ENCODE data around the gene ERCC6L2. TPM values are rescaled to one million over a fixed set of nuclear protein-coding genes. Genes with fewer than 3 reads are reported as not detected.
A peak's percentile ranks its signal among the peaks of the same experiment; 100 is the strongest.

The ERCC6L2 gene
- total RNA-seq, 1 donor from 2014 or later, result 70.1 TPM

- DNase-seq, result no peak
Observed at GRCh38 chr9:95864852-95865580, 10.5 kb upstream of the ERCC6L2 start.

GRCh38 chr9:95870352-95870751 lies 5.1 kb upstream of the ERCC6L2 start:
- DNase-seq, result no peak

- DNase-seq, result no peak
Observed at GRCh38 chr9:95870906-95871305, 4.6 kb upstream of the ERCC6L2 start.

- DNase-seq, result peak; percentile 30
Observed at GRCh38 chr9:95874303-95874988, 1.0 kb upstream of the ERCC6L2 start.

GRCh38 chr9:95874989-95875304 lies 544 bp upstream of the ERCC6L2 start:
- DNase-seq, result peak; percentile 61

- DNase-seq, result no peak
Observed at GRCh38 chr9:95876138-95876444, 600 bp downstream of the ERCC6L2 start.

GRCh38 chr9:95876595-95876994 lies 1.1 kb downstream of the ERCC6L2 start:
- DNase-seq, result peak; percentile 44

DNA sequence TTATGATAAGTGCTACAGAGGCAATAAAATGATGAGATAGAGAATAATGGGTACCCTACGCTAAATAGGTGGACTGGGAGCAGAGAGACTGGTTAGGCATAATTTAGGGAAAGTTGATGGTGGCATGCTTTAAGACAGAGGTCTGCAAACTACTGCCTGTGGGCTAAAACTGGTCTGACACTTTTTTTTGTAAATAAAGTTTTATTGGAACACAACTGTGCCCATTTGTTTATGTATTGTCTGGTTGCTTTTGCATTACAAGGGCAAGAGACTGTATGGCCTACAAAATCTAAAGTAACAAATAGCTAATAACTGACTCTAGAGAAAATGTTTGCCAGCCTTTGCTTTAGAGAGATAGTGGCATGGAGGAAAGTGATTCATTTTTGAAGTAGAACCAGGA lies 2.5 kb downstream of the ERCC6L2 start:
- DNase-seq, result no peak

- peak; percentile 30 for DNase-seq
Observed at GRCh38 chr9:95879591-95879990, 4.1 kb downstream of the ERCC6L2 start.

- DNase-seq, result peak; percentile 83
Observed at GRCh38 chr9:95880021-95880690, 4.7 kb downstream of the ERCC6L2 start.

- DNase-seq, result no peak
Observed at GRCh38 chr9:95887926-95888497, 12.5 kb downstream of the ERCC6L2 start.

GRCh38 chr9:95890594-95890993 lies 15.1 kb downstream of the ERCC6L2 start:
- DNase-seq, result no peak

- DNase-seq, result no peak
Observed at GRCh38 chr9:95891067-95891671, 15.7 kb downstream of the ERCC6L2 start.

DNA sequence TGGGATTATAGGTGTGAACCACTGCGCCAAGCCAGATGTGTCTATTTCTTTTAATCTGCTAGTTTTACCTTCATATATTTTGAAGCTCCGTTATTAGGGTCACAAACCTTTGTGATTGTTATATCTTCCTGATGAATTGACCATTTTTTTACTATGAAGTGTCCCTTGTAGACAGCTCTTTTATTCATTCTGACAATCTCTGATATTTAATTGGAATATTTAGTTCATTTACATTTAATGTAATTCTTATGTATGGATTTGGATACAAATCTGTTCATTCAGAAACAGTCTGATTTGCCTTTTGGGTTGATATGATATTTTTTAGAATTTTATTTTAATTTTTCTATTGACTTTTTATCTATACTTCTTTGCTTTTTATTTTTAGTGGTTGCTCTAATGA lies 17.2 kb downstream of the ERCC6L2 start:
- DNase-seq, result no peak

GRCh38 chr9:95896580-95896979 lies 21.1 kb downstream of the ERCC6L2 start:
- DNase-seq, result no peak

GRCh38 chr9:95901506-95901905 lies 26.0 kb downstream of the ERCC6L2 start:
- DNase-seq, result no peak

GRCh38 chr9:95903398-95903797 lies 27.9 kb downstream of the ERCC6L2 start:
- no peak for DNase-seq

- DNase-seq, result no peak
Observed at GRCh38 chr9:95907794-95908193, 32.3 kb downstream of the ERCC6L2 start.

- DNase-seq, result peak; percentile 51
Observed at GRCh38 chr9:95910023-95910707, 34.7 kb downstream of the ERCC6L2 start.

- no peak for DNase-seq
Observed at GRCh38 chr9:95910770-95911340, 35.4 kb downstream of the ERCC6L2 start.

GRCh38 chr9:95912773-95913172 lies 37.3 kb downstream of the ERCC6L2 start:
- DNase-seq, result no peak

GRCh38 chr9:95920017-95920416 lies 44.5 kb downstream of the ERCC6L2 start:
- DNase-seq, result no peak
